Mesenchymal stem cell (in vitro differentiated cells and primary cell): ENCODE results near the gene DPM3.
"Not testable (repeated sequence)": the region's sequence is repeated elsewhere in the genome, so short reads cannot be mapped to it uniquely, and the experiment has no call there.

Experiments used
- DNase-seq: peaks from one replicate; pipeline ENCODE4 v3.0.0-alpha.2; 2013
- H2AFZ ChIP-seq: one replicate; pipeline ENCODE4 v1.6.1; 2013; ENCODE audit warnings: low read depth, mild to moderate bottlenecking, control low read depth, inconsistent platforms, low read length, moderate library complexity
- H2AK5ac ChIP-seq: 2 replicates; pipeline ENCODE4 v1.6.1; 2013; ENCODE audit warnings: low read length, moderate library complexity, mild to moderate bottlenecking, inconsistent platforms; ENCODE audit not compliant: severe bottlenecking
- H2BK120ac ChIP-seq: one replicate; pipeline ENCODE4 v1.6.1; 2013; ENCODE audit warnings: low read depth, mild to moderate bottlenecking, inconsistent platforms, low read length, moderate library complexity
- H2BK12ac ChIP-seq, 2 experiments: one replicate each; pipeline ENCODE4 v1.6.1; 2013; ENCODE audit warnings: inconsistent platforms in 2 of 2, low read length in 2 of 2, mild to moderate bottlenecking in 2 of 2, moderate library complexity in 2 of 2, control low read depth in 1 of 2
- H2BK15ac ChIP-seq: one replicate; pipeline ENCODE4 v1.6.1; 2013; ENCODE audit warnings: mild to moderate bottlenecking, low read depth, inconsistent platforms; ENCODE audit not compliant: poor library complexity, severe bottlenecking
- H2BK5ac ChIP-seq: 2 replicates; pipeline ENCODE4 v1.6.1; 2013; ENCODE audit warnings: low read depth, mild to moderate bottlenecking, low read length, control low read depth, inconsistent platforms; ENCODE audit not compliant: poor library complexity, severe bottlenecking
- H3K14ac ChIP-seq, 2 experiments: one replicate each; pipeline ENCODE4 v1.6.1; 2013; ENCODE audit warnings: inconsistent platforms in 2 of 2, low read length in 2 of 2, control low read depth in 1 of 2, mild to moderate bottlenecking in 1 of 2, moderate library complexity in 1 of 2
- H3K18ac ChIP-seq, 2 experiments: one replicate each; pipeline ENCODE4 v1.6.1; 2013; ENCODE audit warnings: inconsistent platforms in 2 of 2, low read length in 2 of 2, control low read depth in 1 of 2, low read depth in 1 of 2, mild to moderate bottlenecking in 1 of 2
- H3K23ac ChIP-seq, 2 experiments: one replicate each; pipeline ENCODE4 v1.6.1; 2013; ENCODE audit warnings: inconsistent platforms in 2 of 2, low read length in 2 of 2, mild to moderate bottlenecking in 2 of 2, moderate library complexity in 2 of 2, control low read depth in 1 of 2
- H3K27ac ChIP-seq: 2 replicates; pipeline ENCODE4 v1.5.1; 2013; ENCODE audit warnings: mild to moderate bottlenecking, moderate library complexity, low read length, control low read depth, inconsistent platforms; ENCODE audit not compliant: poor library complexity, severe bottlenecking
- H3K27me3 ChIP-seq, 2 experiments: 2 replicates each; pipeline versions ENCODE4 v1.6.1 to v1.7.0; 2013; ENCODE audit warnings: low read length in 2 of 2, mild to moderate bottlenecking in 2 of 2, moderate library complexity in 2 of 2, control low read depth in 1 of 2, inconsistent platforms in 1 of 2; ENCODE audit not compliant: control insufficient read depth in 1 of 2, insufficient read depth in 1 of 2
- H3K36me3 ChIP-seq, 2 experiments: 2 replicates each; pipeline versions ENCODE4 v1.6.1 to v1.7.0; 2013; ENCODE audit warnings: low read length in 2 of 2, control low read depth in 1 of 2, inconsistent platforms in 1 of 2, low read depth in 1 of 2, mild to moderate bottlenecking in 1 of 2; ENCODE audit not compliant: insufficient read depth in 2 of 2, control insufficient read depth in 1 of 2
- H3K4ac ChIP-seq, 2 experiments: one replicate each; pipeline ENCODE4 v1.6.1; 2013; ENCODE audit warnings: inconsistent platforms in 2 of 2, low read length in 2 of 2, mild to moderate bottlenecking in 2 of 2, moderate library complexity in 2 of 2, control low read depth in 1 of 2, low read depth in 1 of 2
- H3K4me1 ChIP-seq: 2 replicates; pipeline ENCODE4 v1.6.1; 2013; ENCODE audit warnings: low read depth, low read length, control low read depth; ENCODE audit not compliant: control insufficient read depth, insufficient read depth
- H3K4me2 ChIP-seq: 2 replicates; pipeline ENCODE4 v1.6.1; 2013; ENCODE audit warnings: low read length, mild to moderate bottlenecking, inconsistent platforms; ENCODE audit not compliant: poor library complexity, severe bottlenecking
- H3K4me3 ChIP-seq, 2 experiments: 2 replicates each; pipeline versions ENCODE4 v1.5.1 to v1.7.0; 2013; ENCODE audit warnings: low read length in 2 of 2, mild to moderate bottlenecking in 2 of 2, control low read depth in 1 of 2, low read depth in 1 of 2; ENCODE audit not compliant: insufficient read depth in 1 of 2
- H3K79me1 ChIP-seq: replicated peaks from 2 replicates; pipeline ENCODE4 v1.6.1; 2013; ENCODE audit warnings: mild to moderate bottlenecking, control low read depth, low read length, inconsistent platforms; ENCODE audit not compliant: poor library complexity, severe bottlenecking
- H3K9ac ChIP-seq: 2 replicates; pipeline ENCODE4 v1.7.0; 2013; ENCODE audit warnings: mild to moderate bottlenecking, low read length, moderate library complexity
- H3K9me3 ChIP-seq: 2 replicates; pipeline ENCODE4 v1.7.0; 2013; ENCODE audit warnings: mild to moderate bottlenecking, low read length; ENCODE audit not compliant: control insufficient read depth
- H4K8ac ChIP-seq: one replicate; pipeline ENCODE4 v1.6.1; 2013; ENCODE audit warnings: inconsistent platforms, mild to moderate bottlenecking, low read length, moderate library complexity
- H4K91ac ChIP-seq: one replicate; pipeline ENCODE4 v1.6.1; 2013; ENCODE audit warnings: mild to moderate bottlenecking, low read length, inconsistent platforms
- WGBS: methylation state at CpG from one replicate; pipeline ENCODE4 v1.1.7; 2013; ENCODE audit warnings: mixed read lengths; 5-methylcytosine and 5-hydroxymethylcytosine counted together

The DPM3 gene

GRCh38 chr1:155162631-155163030, 22.3 kb upstream of the DPM3 start:
- not testable (repeated sequence) for H3K4me1 ChIP-seq, H3K9me3 ChIP-seq, H2BK120ac ChIP-seq, H2BK5ac ChIP-seq, H3K18ac ChIP-seq, H3K4ac ChIP-seq, H3K27ac ChIP-seq, H2BK15ac ChIP-seq, H3K36me3 ChIP-seq, DNase-seq, H3K79me1 ChIP-seq, H2BK12ac ChIP-seq, H3K9ac ChIP-seq, H3K4me2 ChIP-seq, H2AK5ac ChIP-seq, H4K91ac ChIP-seq, H2AFZ ChIP-seq, H3K4me3 ChIP-seq, H4K8ac ChIP-seq, H3K14ac ChIP-seq, H3K23ac ChIP-seq
- peaks cover 19 to 23% of the 10 kb centered on the region in 2 experiments for H3K27me3 ChIP-seq
- 98% methylated on average over 3 of the region's 6 CpGs for WGBS

GRCh38 chr1:155160128-155160527, 19.8 kb upstream of the DPM3 start:
- 86% methylated on average over 6 of the region's 8 CpGs for WGBS
- no peaks in the 10 kb centered on the region for H3K9me3 ChIP-seq
- no peak overlapping the region for H3K14ac ChIP-seq
- no peak overlapping the region for H4K91ac ChIP-seq
- no peak overlapping the region for H3K4ac ChIP-seq
- H2BK12ac ChIP-seq: no peak overlapping the region
- no peak overlapping the region for H2BK15ac ChIP-seq
- DNase-seq: no peak
- no peaks in the 10 kb centered on the region for H3K36me3 ChIP-seq
- H2BK120ac ChIP-seq: no peak overlapping the region
- no peak overlapping the region for H3K18ac ChIP-seq
- H3K4me1 ChIP-seq: no peaks in the 10 kb centered on the region
- H2BK5ac ChIP-seq: no peak overlapping the region
- H4K8ac ChIP-seq: no peak overlapping the region
- H3K23ac ChIP-seq: no peak overlapping the region
- no peak overlapping the region for H3K27ac ChIP-seq
- no peak overlapping the region for H3K4me2 ChIP-seq
- no peak overlapping the region for H3K9ac ChIP-seq
- H3K4me3 ChIP-seq: no peak overlapping the region
- no peak overlapping the region for H2AFZ ChIP-seq
- no peaks in the 10 kb centered on the region for H3K79me1 ChIP-seq
- H3K27me3 ChIP-seq: peaks cover 4 to 7% of the 10 kb centered on the region in 2 experiments
- H2AK5ac ChIP-seq: no peak overlapping the region

- Histone ChIP-seq H3K9ac (no peak overlapping the region), H2AFZ (no peak overlapping the region), H3K27me3 (peaks cover 4 to 7% of the 10 kb centered on the region in 2 experiments), H3K27ac (no peak overlapping the region), H2BK12ac (no peak overlapping the region), H3K9me3 (no peaks in the 10 kb centered on the region), H4K91ac (no peak overlapping the region), H2AK5ac (no peak overlapping the region), H2BK120ac (no peak overlapping the region), H3K36me3 (no peaks in the 10 kb centered on the region), H3K18ac (no peak overlapping the region), H3K4ac (no peak overlapping the region), H2BK15ac (no peak overlapping the region), H2BK5ac (no peak overlapping the region), H3K23ac (no peak overlapping the region), H3K79me1 (no peaks in the 10 kb centered on the region), H3K4me2 (no peak overlapping the region), H3K14ac (no peak overlapping the region), H3K4me1 (no peaks in the 10 kb centered on the region), H4K8ac (no peak overlapping the region), H3K4me3 (no peak overlapping the region)
- no peak for DNase-seq
- 89% methylated on average over 1 of the region's 1 CpG for WGBS
These were observed 18.7 kb upstream of the DPM3 start for GRCh38 chr1:155158991-155159390.

GRCh38 chr1:155155996-155156643, 15.8 kb upstream of the DPM3 start:
- not testable (repeated sequence) for H3K4ac ChIP-seq, H2AFZ ChIP-seq, DNase-seq, H2BK15ac ChIP-seq, H3K4me3 ChIP-seq, H3K79me1 ChIP-seq, H4K8ac ChIP-seq, H2BK5ac ChIP-seq, H3K36me3 ChIP-seq, H3K9me3 ChIP-seq, H2BK120ac ChIP-seq, H3K27ac ChIP-seq, H3K23ac ChIP-seq, H2AK5ac ChIP-seq, H2BK12ac ChIP-seq, H3K18ac ChIP-seq, H4K91ac ChIP-seq, H3K4me1 ChIP-seq, H3K9ac ChIP-seq, H3K4me2 ChIP-seq, H3K14ac ChIP-seq
- H3K27me3 ChIP-seq: peaks cover 4 to 18% of the 10 kb centered on the region in 2 experiments
- WGBS: 59% methylated on average over 3 of the region's 3 CpGs
